HepG2 (cell line): ENCODE results near the gene STPG4. TPM values are rescaled to one million over a fixed set of nuclear protein-coding genes. Genes with fewer than 3 reads are reported as not detected.

Experiments used
- ATAC-seq: fragments of 200-7000 bp; cut with Tn5 transposase; 3 replicates; pipeline ENCODE4 v1.9.1; 2020; ENCODE audit warnings: mild to moderate bottlenecking, moderate library complexity
- BruUV-seq: library from RNA; stranded (reverse); fragments of 400-500 nt; replicated peaks from 2 replicates; lab custom pipeline; 2021; lab: Mats Ljungman, UMichigan
- CTCF ChIA-PET: fragments of 300-600 bp; formaldehyde crosslinking; extraction: SDS; loops from one replicate; lab custom pipeline; 2021; ENCODE audit warnings: low total read pairs, inconsistent platforms, low intra/inter-chr PET ratio; lab: Yijun Ruan, JAX
- POLR2A ChIA-PET: fragments of 350-600 bp; sonication (Branson Sonifier 250); formaldehyde crosslinking; loops from one replicate; lab custom pipeline; 2020; ENCODE audit warnings: antibody characterized with exemption, inconsistent platforms; lab: Yijun Ruan, JAX
- DNase-seq: peaks from one replicate; pipeline ENCODE4 v3.0.0-alpha.2; 2015; ENCODE audit warnings: low spot score
- FAIRE-seq: peaks from 3 replicates; lab custom pipeline; 2011; peaks lifted over from hg19 to GRCh38; lab: Jason Lieb, UNC
- H2AFZ ChIP-seq: one replicate; pipeline ENCODE4 v1.6.1; 2011; ENCODE audit warnings: low read length, inconsistent platforms
- H3K27ac ChIP-seq: fragments of 300-600 bp; 3 replicates; pipeline ENCODE4 v1.8.0; 2011; ENCODE audit warnings: mixed run types, mild to moderate bottlenecking, mixed read lengths, low read length, inconsistent platforms; ENCODE audit not compliant: insufficient read depth; ENCODE audit errors: extremely low read length
- H3K27me3 ChIP-seq, 2 experiments: fragments of 200-600 bp in 1 of 2; 2 replicates in 1 of 2; 3 replicates in 1 of 2; pipeline versions ENCODE4 v1.6.0 to v1.8.0; 2011; ENCODE audit warnings: low read length in 2 of 2, mild to moderate bottlenecking in 2 of 2, moderate library complexity in 2 of 2, inconsistent platforms in 1 of 2; ENCODE audit not compliant: insufficient read depth in 2 of 2, control insufficient read depth in 1 of 2
- H3K36me3 ChIP-seq, 2 experiments: fragments of 200-600 bp in 1 of 2; replicated peaks in 1 of 2; 2 replicates in 1 of 2; 3 replicates in 1 of 2; pipeline versions ENCODE4 v1.5.1 to v1.8.0; 2011; ENCODE audit warnings: low read length in 2 of 2, inconsistent platforms in 1 of 2; ENCODE audit not compliant: insufficient read depth in 2 of 2, control insufficient read depth in 1 of 2
- H3K4me1 ChIP-seq: 2 replicates; pipeline ENCODE4 v1.5.1; 2012; ENCODE audit warnings: low read length, inconsistent platforms; ENCODE audit not compliant: insufficient read depth
- H3K4me2 ChIP-seq: 2 replicates; pipeline ENCODE4 v1.6.0; 2011; ENCODE audit warnings: low read depth, low read length, inconsistent platforms
- H3K4me3 ChIP-seq, 3 experiments: fragments of 200-600 bp in 1 of 3; sonication (generic), shearing (Covaris generic) in 1 of 3; replicated peaks in 1 of 3; 2 replicates each; pipeline ENCODE4 v1.5.1; 2011 to 2016; ENCODE audit warnings: low read length in 3 of 3, inconsistent platforms in 2 of 3, low read depth in 2 of 3, mild to moderate bottlenecking in 2 of 3, control low read depth in 1 of 3, mixed read lengths in 1 of 3; ENCODE audit not compliant: insufficient read depth in 1 of 3
- H3K79me2 ChIP-seq: one replicate; pipeline ENCODE4 v1.6.1; 2011; ENCODE audit warnings: low read length, inconsistent platforms; ENCODE audit not compliant: insufficient read depth
- H3K9ac ChIP-seq: 2 replicates; pipeline ENCODE4 v1.6.0; 2011; ENCODE audit warnings: mild to moderate bottlenecking, low read depth, low read length, inconsistent platforms; ENCODE audit not compliant: insufficient read depth
- H3K9me3 ChIP-seq: 2 replicates; pipeline ENCODE4 v1.5.1; 2012; ENCODE audit warnings: mild to moderate bottlenecking, low read length
- H4K20me1 ChIP-seq: 2 replicates; pipeline ENCODE4 v1.6.0; 2011; ENCODE audit warnings: inconsistent platforms, mild to moderate bottlenecking, low read length, moderate library complexity; ENCODE audit not compliant: insufficient read depth
- ARID2 ChIP-seq: sonication (generic); formaldehyde crosslinking; IDR thresholded peaks from 2 replicates; pipeline ENCODE4 v1.8.1; 2022; ENCODE audit warnings: mild to moderate bottlenecking, missing genetic modification reagents, borderline replicate concordance
- BHLHE40 ChIP-seq: IDR thresholded peaks from 2 replicates; pipeline ENCODE4 v1.6.1; 2011; ENCODE audit warnings: low read length, improper control_type of control experiment
- ELF4 ChIP-seq: sonication (generic); formaldehyde crosslinking; IDR thresholded peaks from 2 replicates; pipeline ENCODE4 v1.5.0; 2020; ENCODE audit warnings: missing genetic modification reagents, mild to moderate bottlenecking, moderate library complexity, borderline replicate concordance
- FOXM1 ChIP-seq: sonication (generic); formaldehyde crosslinking; IDR thresholded peaks from 2 replicates; pipeline ENCODE4 v1.5.0; 2020; ENCODE audit warnings: missing genetic modification reagents
- KAT8 ChIP-seq: IDR thresholded peaks from 2 replicates; pipeline ENCODE4 v1.6.1; 2016; ENCODE audit warnings: missing genetic modification reagents, missing compliant biosample characterization
- RFX1 ChIP-seq: fragments of 450-650 bp; IDR thresholded peaks from 2 replicates; pipeline ENCODE4 v1.6.1; 2017
- SP140L ChIP-seq: sonication (generic); formaldehyde crosslinking; IDR thresholded peaks from 2 replicates; pipeline ENCODE4 v1.4.0; 2020; ENCODE audit warnings: missing genetic modification reagents, borderline replicate concordance
- SPEN ChIP-seq: sonication (generic); formaldehyde crosslinking; IDR thresholded peaks from 2 replicates; pipeline ENCODE4 v1.5.1; 2020; ENCODE audit warnings: low read depth, mild to moderate bottlenecking, missing genetic modification reagents
- ZBTB38 ChIP-seq: sonication (generic); formaldehyde crosslinking; IDR thresholded peaks from 2 replicates; pipeline ENCODE4 v1.5.1; 2020; ENCODE audit warnings: mild to moderate bottlenecking, missing genetic modification reagents
- ZNF230 ChIP-seq: sonication (generic); formaldehyde crosslinking; IDR thresholded peaks from 2 replicates; pipeline ENCODE4 v1.4.0; 2020; ENCODE audit warnings: mild to moderate bottlenecking, missing genetic modification reagents
- ZNF335 ChIP-seq: sonication (generic); formaldehyde crosslinking; IDR thresholded peaks from 2 replicates; pipeline ENCODE4 v1.4.0; 2020; ENCODE audit warnings: missing genetic modification reagents
- ZNF34 ChIP-seq: sonication (generic); formaldehyde crosslinking; IDR thresholded peaks from 2 replicates; pipeline ENCODE4 v1.4.0; 2020; ENCODE audit warnings: mild to moderate bottlenecking, missing genetic modification reagents, borderline replicate concordance
- ZNF570 ChIP-seq: sonication (generic); formaldehyde crosslinking; IDR thresholded peaks from 2 replicates; pipeline ENCODE4 v1.4.0; 2020; ENCODE audit warnings: mild to moderate bottlenecking, missing genetic modification reagents, borderline replicate concordance
- ZNF678 ChIP-seq: sonication (generic); formaldehyde crosslinking; IDR thresholded peaks from 2 replicates; pipeline ENCODE4 v1.4.0; 2020; ENCODE audit warnings: mild to moderate bottlenecking, missing genetic modification reagents
- ZNF782 ChIP-seq: sonication (generic); formaldehyde crosslinking; IDR thresholded peaks from 2 replicates; pipeline ENCODE4 v1.4.0; 2020; ENCODE audit warnings: missing genetic modification reagents, mild to moderate bottlenecking, borderline replicate concordance
- WGBS: methylation state at CpG from one replicate; pipeline ENCODE4 v1.1.6; 2017; ENCODE audit warnings: low lambda C conversion rate; 5-methylcytosine and 5-hydroxymethylcytosine counted together
- in situ Hi-C: cut with HindIII; loops from 2 replicates; pipeline ENCODE4 v1.10.0; 2017; ENCODE audit warnings: low pct_unique_long_range_greater_than_20kb; ENCODE audit not compliant: extremely low pct_ligation_motif_present
- intact Hi-C: fragments of 100-400 bp; cut with micrococcal nuclease; formaldehyde crosslinking; loops from one replicate; pipeline ENCODE4 v1.10.0; 2022; ENCODE audit not compliant: unreplicated experiment
- polyA plus RNA-seq, 8 experiments: library from polyadenylated mRNA; depleted of rRNA in 3 of 8; stranded (reverse) in 7 of 8; unstranded in 1 of 8; fragments of >200 nt; fragmentation: Illumina TruSeq in 4 of 8; extraction: Trizol in 4 of 8; gene quantifications; 2 replicates each; pipeline versions ENCODE4 v1.2.1 to v1.2.3, GENCODE V29; 2011 to 2016; ENCODE audit warnings: low read depth in 4 of 8, missing spikeins in 1 of 8, mixed read lengths in 1 of 8; ENCODE audit not compliant: insufficient read depth in 1 of 8
- total RNA-seq, 5 experiments: library from RNA; depleted of rRNA; stranded (reverse); fragments of >200 nt; fragmentation: Illumina TruSeq; extraction: Trizol; gene quantifications; 2 replicates each; pipeline ENCODE4 v1.2.3, GENCODE V29; 2016; ENCODE audit warnings: low read depth in 1 of 5
- TF ChIP-seq, protein P1 (sequence below): sonication (generic); formaldehyde crosslinking; IDR thresholded peaks from 2 replicates; pipeline ENCODE4 v1.4.0; 2020; ENCODE audit warnings: missing genetic modification reagents, borderline replicate concordance
- TF ChIP-seq, protein P2 (sequence below): sonication (generic); formaldehyde crosslinking; IDR thresholded peaks from 2 replicates; pipeline ENCODE4 v1.4.0; 2020; ENCODE audit warnings: missing genetic modification reagents, borderline replicate concordance

The STPG4 gene
- total and polyA plus RNA-seq, 2 of the 13 experiments (the other 11 are each of a cell fraction or from before 2014, with no cell fraction given), result 0.11 to 0.15 TPM

DNA sequence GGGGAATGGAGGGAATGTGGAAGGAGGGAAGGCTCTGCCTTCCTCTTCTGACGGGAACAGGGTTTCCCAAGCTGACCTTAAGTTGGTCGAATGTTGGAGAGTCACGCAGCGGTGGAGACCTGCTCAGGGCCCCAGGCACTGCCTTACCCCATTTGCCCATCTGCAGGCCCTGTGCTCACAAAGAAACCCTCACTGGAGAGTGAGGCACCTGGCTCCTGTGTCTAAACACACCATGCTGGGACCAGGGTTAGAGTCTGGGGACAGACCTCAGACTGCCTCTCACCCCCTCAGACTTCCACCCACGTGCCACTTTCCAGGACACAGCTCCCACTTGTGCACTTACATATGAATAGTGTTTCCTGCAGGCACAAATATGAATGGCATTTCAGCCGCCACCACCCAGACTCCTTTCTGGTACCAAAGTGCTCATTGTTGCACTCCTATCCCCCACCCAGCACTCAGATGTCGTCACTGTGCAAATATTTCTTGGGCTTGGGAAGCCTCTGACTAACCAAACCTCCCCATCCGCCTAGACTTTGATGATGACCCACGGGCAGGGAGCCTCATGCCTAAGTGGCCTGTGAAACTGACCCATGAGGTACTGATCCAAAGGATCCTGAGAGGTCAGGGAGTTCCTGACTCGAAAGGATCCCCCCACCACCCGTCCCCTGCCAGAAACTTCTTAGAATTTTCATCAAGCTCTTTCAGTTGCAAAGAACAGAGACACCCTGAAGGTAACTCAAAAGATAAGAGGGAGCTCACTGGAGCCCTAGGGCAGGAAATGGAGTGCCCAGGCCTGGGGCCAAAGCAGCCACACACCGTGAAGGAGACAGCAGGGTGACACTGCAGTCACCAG is 78.3 kb downstream of the STPG4 start:
- intact Hi-C loops, result loop anchor here (5.0 kb wide), 1 partner anchor 40 kb away; no protein-coding TSS in a partner anchor
- WGBS, result 11% methylated on average over 12 of the region's 12 CpGs
- BruUV-seq, result TSS peak; percentile 81
- peak; percentile 100 for DNase-seq
- ATAC-seq, result peak; percentile 78
- peak overlapping the region in 1 of 3 experiments; percentile 18; a peak in 1 of 6 replicates for H3K4me3 ChIP-seq
- H3K36me3 ChIP-seq, result no peaks in the 10 kb centered on the region; a peak in 1 of 5 replicates
- POLR2A ChIA-PET, result interaction anchor here (1.0 to 5.3 kb wide), 15 partner anchors 9 to 268 kb away, joined by 3 to 134 read pairs (median 4); no protein-coding TSS in a partner anchor
- CTCF ChIA-PET, result no interaction called here
- H4K20me1 ChIP-seq, result no peaks in the 10 kb centered on the region
- H2AFZ ChIP-seq, result no peak overlapping the region
- peak overlapping the region; percentile 89 for H3K9ac ChIP-seq
- H3K27ac ChIP-seq, result peak overlapping the region; percentile 88
- peaks cover 12% of the 10 kb centered on the region for H3K79me2 ChIP-seq
- no peaks in the 10 kb centered on the region for H3K9me3 ChIP-seq
- in situ Hi-C loops, result no loop called here
- H3K27me3 ChIP-seq, result no peaks in the 10 kb centered on the region
- H3K4me1 ChIP-seq, result peaks cover 83% of the 10 kb centered on the region
- peak; percentile 99 for FAIRE-seq
- H3K4me2 ChIP-seq, result peak overlapping the region; percentile 50
- TF ChIP-seq ZNF678 (CRISPR knock-in tag) (no peak), RFX1 (no peak), ZBTB38 (CRISPR knock-in tag) (peak; percentile 86), ZNF570 (no peak), ZNF335 (CRISPR knock-in tag) (peak; percentile 87), SPEN (CRISPR knock-in tag) (peak; percentile 36; the same call in 1 of the 2 replicates), FOXM1 (CRISPR knock-in tag) (no peak), ZNF230 (CRISPR knock-in tag) (peak; percentile 60; the same call in 1 of the 2 replicates), BHLHE40 (peak; percentile 79), ARID2 (CRISPR knock-in tag) (no peak), SP140L (CRISPR knock-in tag) (0 out of 2 replicates have a peak, but pooled peaks have one; percentile 33), ELF4 (peak; percentile 30; the same call in 1 of the 2 replicates), KAT8 (CRISPR knock-in tag) (peak; percentile 48; the same call in 1 of the 2 replicates), ZNF34 (peak; percentile 22; the same call in 1 of the 2 replicates), ZNF782 (CRISPR knock-in tag) (peak; percentile 22; the same call in 1 of the 2 replicates)
- TF ChIP-seq, protein P1, sequence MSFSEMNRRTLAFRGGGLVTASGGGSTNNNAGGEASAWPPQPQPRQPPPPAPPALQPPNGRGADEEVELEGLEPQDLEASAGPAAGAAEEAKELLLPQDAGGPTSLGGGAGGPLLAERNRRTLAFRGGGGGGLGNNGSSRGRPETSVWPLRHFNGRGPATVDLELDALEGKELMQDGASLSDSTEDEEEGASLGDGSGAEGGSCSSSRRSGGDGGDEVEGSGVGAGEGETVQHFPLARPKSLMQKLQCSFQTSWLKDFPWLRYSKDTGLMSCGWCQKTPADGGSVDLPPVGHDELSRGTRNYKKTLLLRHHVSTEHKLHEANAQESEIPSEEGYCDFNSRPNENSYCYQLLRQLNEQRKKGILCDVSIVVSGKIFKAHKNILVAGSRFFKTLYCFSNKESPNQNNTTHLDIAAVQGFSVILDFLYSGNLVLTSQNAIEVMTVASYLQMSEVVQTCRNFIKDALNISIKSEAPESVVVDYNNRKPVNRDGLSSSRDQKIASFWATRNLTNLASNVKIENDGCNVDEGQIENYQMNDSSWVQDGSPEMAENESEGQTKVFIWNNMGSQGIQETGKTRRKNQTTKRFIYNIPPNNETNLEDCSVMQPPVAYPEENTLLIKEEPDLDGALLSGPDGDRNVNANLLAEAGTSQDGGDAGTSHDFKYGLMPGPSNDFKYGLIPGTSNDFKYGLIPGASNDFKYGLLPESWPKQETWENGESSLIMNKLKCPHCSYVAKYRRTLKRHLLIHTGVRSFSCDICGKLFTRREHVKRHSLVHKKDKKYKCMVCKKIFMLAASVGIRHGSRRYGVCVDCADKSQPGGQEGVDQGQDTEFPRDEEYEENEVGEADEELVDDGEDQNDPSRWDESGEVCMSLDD, result no peak; the same call in 1 of the 2 replicates
- TF ChIP-seq, protein P2, sequence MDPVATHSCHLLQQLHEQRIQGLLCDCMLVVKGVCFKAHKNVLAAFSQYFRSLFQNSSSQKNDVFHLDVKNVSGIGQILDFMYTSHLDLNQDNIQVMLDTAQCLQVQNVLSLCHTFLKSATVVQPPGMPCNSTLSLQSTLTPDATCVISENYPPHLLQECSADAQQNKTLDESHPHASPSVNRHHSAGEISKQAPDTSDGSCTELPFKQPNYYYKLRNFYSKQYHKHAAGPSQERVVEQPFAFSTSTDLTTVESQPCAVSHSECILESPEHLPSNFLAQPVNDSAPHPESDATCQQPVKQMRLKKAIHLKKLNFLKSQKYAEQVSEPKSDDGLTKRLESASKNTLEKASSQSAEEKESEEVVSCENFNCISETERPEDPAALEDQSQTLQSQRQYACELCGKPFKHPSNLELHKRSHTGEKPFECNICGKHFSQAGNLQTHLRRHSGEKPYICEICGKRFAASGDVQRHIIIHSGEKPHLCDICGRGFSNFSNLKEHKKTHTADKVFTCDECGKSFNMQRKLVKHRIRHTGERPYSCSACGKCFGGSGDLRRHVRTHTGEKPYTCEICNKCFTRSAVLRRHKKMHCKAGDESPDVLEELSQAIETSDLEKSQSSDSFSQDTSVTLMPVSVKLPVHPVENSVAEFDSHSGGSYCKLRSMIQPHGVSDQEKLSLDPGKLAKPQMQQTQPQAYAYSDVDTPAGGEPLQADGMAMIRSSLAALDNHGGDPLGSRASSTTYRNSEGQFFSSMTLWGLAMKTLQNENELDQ, result peak; percentile 56; the same call in 1 of the 2 replicates
